HL-60 (cell line): ENCODE results near the gene AQP3.

Experiments
- DNase-seq, 2 experiments: peaks; one replicate each; pipeline ENCODE4 v3.0.0-alpha.2; 2010 to 2020; ENCODE audit warnings: low read depth in 1 of 2, low spot score in 1 of 2
- H3K27ac ChIP-seq: fragments of 250-450 bp; sonication (Bioruptor Pico); replicated peaks from 2 replicates; pipeline ENCODE4 v1.5.1; 2020; ENCODE audit warnings: mild to moderate bottlenecking, moderate library complexity
- H3K27me3 ChIP-seq: fragments of 250-450 bp; sonication (Bioruptor Pico); 2 replicates; pipeline ENCODE4 v1.5.1; 2021; ENCODE audit warnings: mild to moderate bottlenecking, moderate library complexity; ENCODE audit not compliant: insufficient read depth, poor library complexity, severe bottlenecking
- H3K4me3 ChIP-seq: replicated peaks from 2 replicates; pipeline ENCODE4 v1.5.1; 2011; ENCODE audit warnings: mild to moderate bottlenecking, control low read depth, low read length; ENCODE audit not compliant: insufficient read depth
- CTCF ChIP-seq: IDR thresholded peaks from one replicate; pipeline ENCODE4 v1.5.1; 2011; ENCODE audit warnings: low read length, control low read depth, inconsistent platforms; ENCODE audit not compliant: insufficient read depth
- GABPA ChIP-seq: IDR thresholded peaks from 2 replicates; pipeline ENCODE4 v1.6.1; 2012; ENCODE audit warnings: low read depth
- POLR2AphosphoS5 ChIP-seq: IDR thresholded peaks from 2 replicates; pipeline ENCODE4 v1.6.1; 2012; ENCODE audit warnings: low read depth
- REST ChIP-seq: IDR thresholded peaks from 2 replicates; pipeline ENCODE4 v1.6.1; 2012; ENCODE audit warnings: low read depth; ENCODE audit not compliant: insufficient replicate concordance
- SPI1 ChIP-seq: IDR thresholded peaks from 2 replicates; pipeline ENCODE4 v1.6.1; 2012; ENCODE audit warnings: low read depth, mild to moderate bottlenecking, borderline replicate concordance

Gene AQP3

GRCh38 chr9:33414889-33415500 is 32.4 kb downstream of the AQP3 start:
- no peak overlapping the region for H3K27ac ChIP-seq
- H3K27me3 ChIP-seq, result no peaks in the 10 kb centered on the region
- TF ChIP-seq CTCF (no peak), REST (no peak), GABPA (no peak), SPI1 (no peak), POLR2AphosphoS5 (no peak)
- no peak for DNase-seq
- no peak overlapping the region for H3K4me3 ChIP-seq

- H3K27ac ChIP-seq, result no peak overlapping the region
- TF ChIP-seq GABPA (no peak), CTCF (no peak)
- no peaks in the 10 kb centered on the region for H3K27me3 ChIP-seq
- H3K4me3 ChIP-seq, result no peak overlapping the region
- DNase-seq, result no peak
These were observed 33.1 kb downstream of the AQP3 start for GRCh38 chr9:33414268-33414667.

- Histone ChIP-seq H3K4me3 (no peak overlapping the region), H3K27me3 (no peaks in the 10 kb centered on the region), H3K27ac (no peak overlapping the region)
- TF ChIP-seq GABPA (no peak), CTCF (no peak), POLR2AphosphoS5 (no peak), REST (no peak), SPI1 (no peak)
- DNase-seq, result no peak
These were observed 39.3 kb downstream of the AQP3 start for GRCh38 chr9:33408087-33408486.

- Histone ChIP-seq H3K4me3 (no peak overlapping the region), H3K27ac (no peak overlapping the region), H3K27me3 (no peaks in the 10 kb centered on the region)
- DNase-seq, result no peak
- TF ChIP-seq POLR2AphosphoS5, result no peak
- TF ChIP-seq REST, result no peak
These were observed 40.3 kb downstream of the AQP3 start for GRCh38 chr9:33407061-33407460.
